Uterus (tissue), 4 donors: ENCODE results near the gene CEP55. TPM values are rescaled to one million over a fixed set of nuclear protein-coding genes. Genes with fewer than 3 reads are reported as not detected.

ENCODE experiments used
- DNase-seq, 2 donors: peaks; one replicate each; pipeline ENCODE4 v3.0.0-alpha.2; 2019 to 2020
- H3K27ac ChIP-seq, 2 donors: fragments of 200-600 bp; sonication (generic); 1 replicate in 1 of 2; 2 replicates in 1 of 2; pipeline ENCODE4 v1.5.1; 2016 to 2018
- H3K27me3 ChIP-seq, 2 donors: fragments of 200-600 bp; sonication (generic); one replicate each; pipeline ENCODE4 v1.5.1; 2018 to 2019; ENCODE audit warnings: control low read depth in 1 of 2
- H3K36me3 ChIP-seq, 2 donors: fragments of 200-600 bp; sonication (generic); one replicate each; pipeline ENCODE4 v1.5.1; 2019; ENCODE audit warnings: control low read depth in 1 of 2
- H3K4me1 ChIP-seq, 2 donors: fragments of 200-600 bp; sonication (generic); one replicate each; pipeline ENCODE4 v1.5.1; 2018 to 2019; ENCODE audit warnings: control low read depth in 1 of 2
- H3K4me3 ChIP-seq, 2 donors: fragments of 200-600 bp; sonication (generic); 1 replicate in 1 of 2; 2 replicates in 1 of 2; pipeline ENCODE4 v1.5.1; 2018 to 2019; ENCODE audit warnings: mild to moderate bottlenecking in 1 of 2
- H3K9me3 ChIP-seq, 2 donors: fragments of 200-600 bp; sonication (generic); one replicate each; pipeline ENCODE4 v1.5.1; 2019; ENCODE audit warnings: control low read depth in 1 of 2
- POLR2A ChIP-seq, 2 donors: fragments of 450-650 bp; IDR thresholded peaks; one replicate each; pipeline ENCODE4 v1.6.1; 2016; ENCODE audit warnings: antibody characterized with exemption in 2 of 2, mild to moderate bottlenecking in 1 of 2, moderate library complexity in 1 of 2
- intact Hi-C: fragments of 100-400 bp; cut with DNase I; formaldehyde crosslinking; loops from one replicate; pipeline ENCODE4 v1.15.1; 2023; ENCODE audit warnings: low total_unique reads
- total RNA-seq, 4 donors: library from RNA; depleted of rRNA in 3 of 4; stranded (reverse); fragments of >200 nt in 3 of 4; gene quantifications; one replicate each; pipeline versions ENCODE4 v1.1.0 to v1.2.4, GENCODE V29; 2014 to 2023
- TF ChIP-seq, protein P1 (sequence below), 4 experiments: fragments of 200-600 bp in 2 of 4; fragments of 450-650 bp in 2 of 4; sonication (generic) in 2 of 4; IDR thresholded peaks; one replicate each; pipeline ENCODE4 v1.5.1; 2016 to 2019; ENCODE audit warnings: antibody characterized with exemption in 4 of 4, mild to moderate bottlenecking in 2 of 4, moderate library complexity in 1 of 4
- donor health status: DM: yes; HTN: yes; CAD: no.

CEP55 gene
- 10 to 100 TPM in 1 of 4 donors, under 1 TPM in 1, not detected in 2; under 0.01 to 13.8 TPM for total RNA-seq

DNA sequence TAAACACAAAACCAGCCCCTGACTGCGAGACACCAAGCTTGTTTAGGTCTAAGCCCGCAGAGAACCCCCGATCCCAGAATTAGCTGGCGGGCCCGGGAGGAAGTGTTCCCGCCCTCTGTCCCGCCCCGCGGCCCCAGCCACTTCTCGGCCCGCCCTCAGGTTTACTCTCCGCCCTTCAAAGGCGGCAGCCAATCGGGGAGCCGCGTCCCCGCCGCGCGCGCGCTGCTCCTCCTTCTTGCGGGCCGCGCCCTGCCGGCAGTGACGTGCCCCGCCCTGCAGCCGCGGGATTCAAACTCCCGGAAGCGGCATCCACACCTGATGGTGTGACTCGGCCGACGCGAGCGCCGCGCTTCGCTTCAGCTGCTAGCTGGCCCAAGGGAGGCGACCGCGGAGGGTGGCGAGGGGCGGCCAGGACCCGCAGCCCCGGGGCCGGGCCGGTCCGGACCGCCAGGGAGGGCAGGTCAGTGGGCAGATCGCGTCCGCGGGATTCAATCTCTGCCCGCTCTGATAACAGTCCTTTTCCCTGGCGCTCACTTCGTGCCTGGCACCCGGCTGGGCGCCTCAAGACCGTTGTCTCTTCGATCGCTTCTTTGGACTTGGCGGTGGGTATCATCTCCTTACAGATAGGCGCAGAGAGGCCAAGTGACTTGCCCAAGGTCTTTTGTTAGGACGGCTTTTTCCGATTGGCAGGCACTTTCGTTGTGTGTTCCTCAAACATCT is at the start of gene CEP55:
Gene CEP55, plus strand, starts transcription at position 291 of the 720 bp plus-strand sequence. CDS start 3,440 bp downstream, outside the sequence.
- no peaks in the 10 kb centered on the region for H3K36me3 ChIP-seq
- intact Hi-C loops = no loop called here
- peak within 1 kb of the TSS; percentile 58 to 66 for H3K27ac ChIP-seq
- peaks cover 0 to 5% of the 10 kb centered on the region in 2 donors for H3K4me1 ChIP-seq
- H3K4me3 ChIP-seq = peak within 1 kb of the TSS; percentile 51 to 63
- TF ChIP-seq POLR2A (IDR thresholded peaks at IDR 0.05) = peak; percentile 29 to 38
- TF ChIP-seq, protein P1, sequence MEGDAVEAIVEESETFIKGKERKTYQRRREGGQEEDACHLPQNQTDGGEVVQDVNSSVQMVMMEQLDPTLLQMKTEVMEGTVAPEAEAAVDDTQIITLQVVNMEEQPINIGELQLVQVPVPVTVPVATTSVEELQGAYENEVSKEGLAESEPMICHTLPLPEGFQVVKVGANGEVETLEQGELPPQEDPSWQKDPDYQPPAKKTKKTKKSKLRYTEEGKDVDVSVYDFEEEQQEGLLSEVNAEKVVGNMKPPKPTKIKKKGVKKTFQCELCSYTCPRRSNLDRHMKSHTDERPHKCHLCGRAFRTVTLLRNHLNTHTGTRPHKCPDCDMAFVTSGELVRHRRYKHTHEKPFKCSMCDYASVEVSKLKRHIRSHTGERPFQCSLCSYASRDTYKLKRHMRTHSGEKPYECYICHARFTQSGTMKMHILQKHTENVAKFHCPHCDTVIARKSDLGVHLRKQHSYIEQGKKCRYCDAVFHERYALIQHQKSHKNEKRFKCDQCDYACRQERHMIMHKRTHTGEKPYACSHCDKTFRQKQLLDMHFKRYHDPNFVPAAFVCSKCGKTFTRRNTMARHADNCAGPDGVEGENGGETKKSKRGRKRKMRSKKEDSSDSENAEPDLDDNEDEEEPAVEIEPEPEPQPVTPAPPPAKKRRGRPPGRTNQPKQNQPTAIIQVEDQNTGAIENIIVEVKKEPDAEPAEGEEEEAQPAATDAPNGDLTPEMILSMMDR (IDR thresholded peaks at IDR 0.05) = no peak
- no peaks in the 10 kb centered on the region for H3K9me3 ChIP-seq
- H3K27me3 ChIP-seq = no peaks in the 10 kb centered on the region
- DNase-seq = peak; percentile 90 to 95

DNA sequence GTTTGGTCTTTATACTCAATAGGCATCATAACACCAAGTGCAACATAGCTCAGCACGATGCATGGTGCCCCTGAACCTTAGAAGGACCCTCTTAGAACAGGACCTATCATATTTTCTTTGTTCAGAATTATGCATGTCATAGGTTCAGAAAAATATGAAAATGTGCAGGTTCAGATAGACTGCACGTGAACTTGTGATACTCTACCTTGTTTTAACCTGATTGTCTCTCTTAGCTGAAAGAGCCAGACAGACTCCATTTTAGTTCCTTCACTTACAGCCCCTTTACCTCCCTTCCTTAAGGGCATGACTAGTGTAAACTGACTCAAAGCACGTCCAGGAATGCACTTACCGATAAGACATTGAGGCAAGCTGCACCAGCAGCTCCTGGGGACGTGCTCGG is 49.4 kb upstream of the CEP55 start:
- intact Hi-C loops = no loop called here
- DNase-seq = peak in 1 of 2 donors; percentile 11
- Histone ChIP-seq H3K9me3 (no peaks in the 10 kb centered on the region), H3K27me3 (no peaks in the 10 kb centered on the region), H3K4me1 (peaks cover 12 to 16% of the 10 kb centered on the region in 2 donors), H3K36me3 (no peaks in the 10 kb centered on the region), H3K4me3 (no peak overlapping the region), H3K27ac (peak overlapping the region in 1 of 2 donors; percentile 98)
- TF ChIP-seq, protein P1 (IDR thresholded peaks at IDR 0.05) = no peak
- TF ChIP-seq POLR2A (IDR thresholded peaks at IDR 0.05) = no peak

DNA sequence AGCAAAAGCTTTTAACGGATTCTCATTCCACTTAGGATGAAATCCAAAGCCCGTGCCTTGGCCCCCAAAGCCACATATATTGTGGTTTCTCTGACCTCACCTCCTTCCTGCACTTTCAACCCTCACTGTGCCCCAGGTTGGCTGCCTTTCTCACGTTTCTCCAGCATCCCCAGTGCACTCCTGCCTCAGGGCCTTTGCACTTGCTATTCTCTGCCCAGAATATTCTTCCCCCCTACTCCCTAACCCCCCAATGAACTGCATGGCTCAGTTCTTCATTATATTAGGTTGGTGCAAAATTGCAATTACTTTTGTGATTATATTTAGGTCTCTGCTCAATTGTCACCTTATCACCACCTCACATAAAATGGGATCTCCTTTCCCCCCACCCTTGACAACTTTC is 48.4 kb upstream of the CEP55 start:
- Histone ChIP-seq H3K9me3 (no peaks in the 10 kb centered on the region), H3K27ac (peak overlapping the region in 1 of 2 donors; percentile 45), H3K4me1 (peaks cover 7 to 12% of the 10 kb centered on the region in 2 donors), H3K36me3 (no peaks in the 10 kb centered on the region), H3K4me3 (no peak overlapping the region), H3K27me3 (no peaks in the 10 kb centered on the region)
- DNase-seq = no peak
- TF ChIP-seq, protein P1 (IDR thresholded peaks at IDR 0.05) = no peak
- no peak for TF ChIP-seq POLR2A (IDR thresholded peaks at IDR 0.05)
- intact Hi-C loops = no loop called here

DNA sequence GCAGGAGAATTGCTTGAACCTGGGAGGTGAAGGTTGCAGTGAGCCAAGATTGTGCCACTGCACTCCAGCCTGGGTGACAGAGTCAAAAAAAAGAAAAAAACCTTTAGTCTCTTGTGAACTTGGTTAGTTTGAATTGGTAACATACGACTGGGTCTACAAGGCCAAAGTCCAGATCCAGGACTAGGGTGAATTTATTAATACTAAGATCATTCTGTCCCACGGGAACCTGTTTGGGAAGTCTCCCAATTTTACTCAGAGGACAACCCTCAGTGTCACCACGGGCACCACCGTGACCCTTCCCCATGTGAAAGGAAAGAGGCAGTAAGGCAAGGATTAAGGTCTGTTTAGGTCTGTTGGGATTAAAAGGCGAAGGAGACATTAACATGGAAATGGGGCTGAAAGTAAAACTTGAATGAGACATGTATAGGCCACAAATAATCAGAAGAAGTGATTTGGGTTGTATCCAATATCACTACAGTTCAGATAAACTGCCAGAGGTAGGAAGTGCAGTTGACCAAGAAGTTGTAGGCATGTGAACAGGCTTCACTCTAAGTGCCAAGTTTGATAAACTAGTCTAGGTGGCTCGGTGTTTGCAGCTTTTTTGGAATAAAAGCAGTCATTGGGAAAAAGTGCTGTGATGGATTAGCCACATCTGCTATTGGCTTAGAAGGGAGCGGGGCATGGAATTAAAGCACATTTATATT is 45.0 kb upstream of the CEP55 start:
- no peaks in the 10 kb centered on the region for H3K4me1 ChIP-seq
- no peak for TF ChIP-seq POLR2A (IDR thresholded peaks at IDR 0.05)
- TF ChIP-seq, protein P1 (IDR thresholded peaks at IDR 0.05) = no peak
- intact Hi-C loops = no loop called here
- no peaks in the 10 kb centered on the region for H3K36me3 ChIP-seq
- no peaks in the 10 kb centered on the region for H3K27me3 ChIP-seq
- no peak for DNase-seq
- no peaks in the 10 kb centered on the region for H3K9me3 ChIP-seq
- no peak overlapping the region for H3K27ac ChIP-seq
- no peak overlapping the region for H3K4me3 ChIP-seq

DNA sequence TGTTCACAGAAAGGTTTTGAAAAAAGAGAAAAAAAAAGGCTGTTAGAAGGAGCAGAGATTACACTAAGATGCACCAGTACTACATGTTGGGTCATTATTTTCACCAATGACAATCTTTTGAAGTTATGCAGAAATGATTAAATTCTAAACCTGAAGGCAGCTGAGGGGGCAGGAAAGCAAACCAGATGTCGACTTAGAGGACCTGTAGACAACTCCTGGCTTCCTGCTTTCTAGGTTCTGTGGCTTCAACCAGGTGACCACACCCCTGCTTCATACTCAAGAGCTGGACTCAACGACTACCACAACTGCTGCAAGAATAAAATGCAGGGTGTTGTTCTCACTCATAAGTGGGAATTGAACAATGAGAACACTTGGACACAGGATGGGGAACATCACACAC is 44.3 kb upstream of the CEP55 start:
- Histone ChIP-seq H3K27ac (no peak overlapping the region), H3K36me3 (no peaks in the 10 kb centered on the region), H3K4me3 (no peak overlapping the region), H3K9me3 (no peaks in the 10 kb centered on the region), H3K4me1 (no peaks in the 10 kb centered on the region), H3K27me3 (no peaks in the 10 kb centered on the region)
- DNase-seq = no peak
- intact Hi-C loops = no loop called here
- TF ChIP-seq, protein P1 (IDR thresholded peaks at IDR 0.05) = no peak
- TF ChIP-seq POLR2A (IDR thresholded peaks at IDR 0.05) = no peak
